CD4-positive, alpha-beta T cell (primary cell): ENCODE measurements around the gene KCNH1. TPM values are rescaled to one million over a fixed set of nuclear protein-coding genes. Genes with fewer than 3 reads are reported as not detected.
A peak's percentile ranks its signal among the peaks of the same experiment; 100 is the strongest.

Experiments
- ATAC-seq: fragments of 200-7000 bp; cut with Tn5 transposase; one replicate; pipeline ENCODE4 v1.10.0; 2022; ENCODE audit warnings: mild to moderate bottlenecking; ENCODE audit not compliant: poor library complexity
- CTCF ChIA-PET: fragments of 350-600 bp; sonication (Branson Sonifier 250); formaldehyde crosslinking; loops from one replicate; lab custom pipeline; 2021; ENCODE audit warnings: antibody characterized with exemption, inconsistent platforms; lab: Charles Lee
- POLR2A ChIA-PET: fragments of 350-600 bp; sonication (Branson Sonifier 250); formaldehyde crosslinking; loops from one replicate; lab custom pipeline; 2021; ENCODE audit warnings: antibody characterized with exemption, inconsistent platforms; lab: Charles Lee
- DNase-seq, 14 experiments: peaks; one replicate each; pipeline ENCODE4 v3.0.0-alpha.2; 2013 to 2020; ENCODE audit warnings: mixed read lengths in 2 of 14
- H3K27ac ChIP-seq, 2 donors: one replicate each; pipeline versions ENCODE4 v1.5.1 to v1.7.0; 2013; ENCODE audit warnings: low read length in 2 of 2, low read depth in 1 of 2, mild to moderate bottlenecking in 1 of 2
- H3K27me3 ChIP-seq, 2 experiments: 1 replicate in 1 of 2; 2 replicates in 1 of 2; pipeline versions ENCODE4 v1.6.1 to v1.7.0; 2013; ENCODE audit warnings: low read length in 2 of 2, control low read depth in 1 of 2, mild to moderate bottlenecking in 1 of 2, moderate library complexity in 1 of 2; ENCODE audit not compliant: insufficient read depth in 2 of 2, control insufficient read depth in 1 of 2
- H3K36me3 ChIP-seq: one replicate; pipeline ENCODE4 v1.6.1; 2013; ENCODE audit warnings: low read length, control low read depth; ENCODE audit not compliant: insufficient read depth
- H3K4me1 ChIP-seq: one replicate; pipeline ENCODE4 v1.6.1; 2013; ENCODE audit warnings: low read length, control low read depth; ENCODE audit not compliant: insufficient read depth
- H3K4me3 ChIP-seq: one replicate; pipeline ENCODE4 v1.5.1; 2013; ENCODE audit warnings: mild to moderate bottlenecking, low read length, moderate library complexity
- H3K9me3 ChIP-seq, 2 experiments: 1 replicate in 1 of 2; 2 replicates in 1 of 2; pipeline versions ENCODE4 v1.6.1 to v1.7.0; 2013; ENCODE audit warnings: low read length in 2 of 2, mild to moderate bottlenecking in 2 of 2, control low read depth in 1 of 2, moderate library complexity in 1 of 2; ENCODE audit not compliant: control insufficient read depth in 1 of 2, insufficient read depth in 1 of 2
- H3K27ac Mint-ChIP-seq: one replicate; pipeline ENCODE4 v1.8.0; 2020; ENCODE audit warnings: mixed read lengths
- H3K27me3 Mint-ChIP-seq: one replicate; pipeline ENCODE4 v1.8.0; 2021; ENCODE audit warnings: mixed read lengths
- H3K36me3 Mint-ChIP-seq: one replicate; pipeline ENCODE4 v1.8.0; 2021; ENCODE audit warnings: low read depth, mixed read lengths
- H3K4me1 Mint-ChIP-seq: one replicate; pipeline ENCODE4 v1.8.0; 2021; ENCODE audit warnings: low read depth, mixed read lengths
- H3K4me3 Mint-ChIP-seq: one replicate; pipeline ENCODE4 v1.8.0; 2020; ENCODE audit warnings: mild to moderate bottlenecking, mixed read lengths
- H3K9me3 Mint-ChIP-seq: one replicate; pipeline ENCODE4 v1.8.0; 2020; ENCODE audit warnings: mixed read lengths
- intact Hi-C, 2 experiments: fragments of 100-400 bp; cut with DNase I in 1 of 2; cut with micrococcal nuclease in 1 of 2; formaldehyde crosslinking; loops; one replicate each; pipeline versions ENCODE4 v1.15.1 to v1.9.0; 2023 to 2025; cut with DNase I, micrococcal nuclease
- polyA plus RNA-seq, 2 donors: library from polyadenylated mRNA; unstranded; fragments of 120-200 nt; gene quantifications; one replicate each; pipeline ENCODE4 v1.2.1, GENCODE V29; 2013
- total RNA-seq, 174 experiments: library from RNA in 2 of 174; stranded (reverse) in 2 of 174; gene quantifications; one replicate each; pipeline ENCODE4 v1.2.3 and lab custom pipeline; 2021 to 2026
- TF ChIP-seq, protein P1 (sequence below): fragments of 200-600 bp; IDR thresholded peaks from one replicate; pipeline ENCODE4 v1.8.0; 2022; ENCODE audit warnings: antibody characterized with exemption, mild to moderate bottlenecking

The KCNH1 gene, protein sequence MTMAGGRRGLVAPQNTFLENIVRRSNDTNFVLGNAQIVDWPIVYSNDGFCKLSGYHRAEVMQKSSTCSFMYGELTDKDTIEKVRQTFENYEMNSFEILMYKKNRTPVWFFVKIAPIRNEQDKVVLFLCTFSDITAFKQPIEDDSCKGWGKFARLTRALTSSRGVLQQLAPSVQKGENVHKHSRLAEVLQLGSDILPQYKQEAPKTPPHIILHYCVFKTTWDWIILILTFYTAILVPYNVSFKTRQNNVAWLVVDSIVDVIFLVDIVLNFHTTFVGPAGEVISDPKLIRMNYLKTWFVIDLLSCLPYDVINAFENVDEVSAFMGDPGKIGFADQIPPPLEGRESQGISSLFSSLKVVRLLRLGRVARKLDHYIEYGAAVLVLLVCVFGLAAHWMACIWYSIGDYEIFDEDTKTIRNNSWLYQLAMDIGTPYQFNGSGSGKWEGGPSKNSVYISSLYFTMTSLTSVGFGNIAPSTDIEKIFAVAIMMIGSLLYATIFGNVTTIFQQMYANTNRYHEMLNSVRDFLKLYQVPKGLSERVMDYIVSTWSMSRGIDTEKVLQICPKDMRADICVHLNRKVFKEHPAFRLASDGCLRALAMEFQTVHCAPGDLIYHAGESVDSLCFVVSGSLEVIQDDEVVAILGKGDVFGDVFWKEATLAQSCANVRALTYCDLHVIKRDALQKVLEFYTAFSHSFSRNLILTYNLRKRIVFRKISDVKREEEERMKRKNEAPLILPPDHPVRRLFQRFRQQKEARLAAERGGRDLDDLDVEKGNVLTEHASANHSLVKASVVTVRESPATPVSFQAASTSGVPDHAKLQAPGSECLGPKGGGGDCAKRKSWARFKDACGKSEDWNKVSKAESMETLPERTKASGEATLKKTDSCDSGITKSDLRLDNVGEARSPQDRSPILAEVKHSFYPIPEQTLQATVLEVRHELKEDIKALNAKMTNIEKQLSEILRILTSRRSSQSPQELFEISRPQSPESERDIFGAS
- not detected for total RNA-seq
- polyA plus RNA-seq (2013, experiment 1 of 2): 0.04 TPM
- polyA plus RNA-seq (2013, experiment 2 of 2): 0.05 TPM
- 0 to 0.29 (median 0) reads per million in 172 experiments for total RNA-seq (lab: John Stamatoyannopoulos, UW)

DNA sequence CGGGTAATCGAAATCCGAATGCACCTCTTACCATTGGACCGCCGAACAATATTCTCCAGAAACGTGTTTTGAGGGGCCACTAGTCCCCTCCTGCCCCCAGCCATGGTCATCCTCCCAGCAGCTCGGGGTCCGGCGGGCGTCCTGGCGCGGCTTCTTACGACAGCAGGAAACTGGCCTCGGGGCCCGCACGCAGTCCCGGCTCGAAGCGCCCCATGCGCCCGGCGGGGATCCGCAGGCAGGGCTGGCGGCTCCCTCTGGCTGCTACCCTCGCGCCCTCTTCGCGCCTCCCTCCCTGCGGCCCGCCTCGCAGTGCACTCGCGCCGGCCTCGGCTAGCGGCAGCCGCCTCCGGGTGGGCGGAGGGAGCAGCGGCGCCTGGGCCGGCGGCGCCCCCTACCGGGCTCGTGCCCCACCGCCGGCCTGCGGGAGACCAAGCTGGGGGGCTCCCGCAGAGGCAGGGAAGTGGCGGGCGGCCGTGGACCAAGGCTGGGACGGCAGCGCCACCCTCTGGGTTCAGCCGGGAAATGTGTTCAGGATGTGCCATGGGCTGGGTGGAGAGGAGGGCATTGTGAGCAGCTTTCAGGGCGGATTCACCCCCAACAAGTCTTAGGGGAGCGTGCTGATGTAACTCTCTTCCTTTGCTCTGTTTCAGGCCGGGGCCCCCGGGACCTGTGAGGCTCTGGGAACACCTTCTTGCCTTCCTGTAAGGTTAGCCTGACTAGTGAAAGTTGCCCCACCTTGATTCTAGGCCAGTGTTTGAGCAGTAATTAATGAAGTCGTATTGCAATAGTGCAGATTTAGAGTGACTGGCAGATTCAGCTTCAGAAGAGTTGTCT, at the start of gene KCNH1:
Gene KCNH1 (minus strand): TSS at position 313 of the 834 bp plus-strand sequence. CDS start 203 bp downstream, at position 110.
- Mint-ChIP-seq H3K27me3 (peaks cover 80% of the 10 kb centered on the region), H3K9me3 (no peaks in the 10 kb centered on the region), H3K4me3 (peak within 1 kb of the TSS; percentile 71), H3K36me3 (no peaks in the 10 kb centered on the region), H3K4me1 (peaks cover 9% of the 10 kb centered on the region), H3K27ac (no peak within 1 kb of the TSS)
- ChIA-PET CTCF (interaction anchor here (0.5 to 2.8 kb wide), 19 partner anchors 9 to 1366 kb away, joined by 3 to 13 read pairs (median 3); partner anchors contain the start of gene RCOR3), POLR2A (interaction anchor here (0.8 to 1.5 kb wide), 2 partner anchors 124 to 127 kb away, joined by 4 to 5 read pairs; partner anchors contain the start of gene RCOR3)
- Histone ChIP-seq H3K4me1 (peaks cover 18% of the 10 kb centered on the region), H3K27ac (no peak within 1 kb of the TSS), H3K27me3 (peaks cover 26 to 64% of the 10 kb centered on the region in 2 experiments), H3K4me3 (peak within 1 kb of the TSS; percentile 51), H3K9me3 (no peaks in the 10 kb centered on the region), H3K36me3 (no peaks in the 10 kb centered on the region)
- DNase-seq (peak; percentile 52 to 87 (median 66)), ATAC-seq (peak; percentile 88)
- TF ChIP-seq, protein P1, sequence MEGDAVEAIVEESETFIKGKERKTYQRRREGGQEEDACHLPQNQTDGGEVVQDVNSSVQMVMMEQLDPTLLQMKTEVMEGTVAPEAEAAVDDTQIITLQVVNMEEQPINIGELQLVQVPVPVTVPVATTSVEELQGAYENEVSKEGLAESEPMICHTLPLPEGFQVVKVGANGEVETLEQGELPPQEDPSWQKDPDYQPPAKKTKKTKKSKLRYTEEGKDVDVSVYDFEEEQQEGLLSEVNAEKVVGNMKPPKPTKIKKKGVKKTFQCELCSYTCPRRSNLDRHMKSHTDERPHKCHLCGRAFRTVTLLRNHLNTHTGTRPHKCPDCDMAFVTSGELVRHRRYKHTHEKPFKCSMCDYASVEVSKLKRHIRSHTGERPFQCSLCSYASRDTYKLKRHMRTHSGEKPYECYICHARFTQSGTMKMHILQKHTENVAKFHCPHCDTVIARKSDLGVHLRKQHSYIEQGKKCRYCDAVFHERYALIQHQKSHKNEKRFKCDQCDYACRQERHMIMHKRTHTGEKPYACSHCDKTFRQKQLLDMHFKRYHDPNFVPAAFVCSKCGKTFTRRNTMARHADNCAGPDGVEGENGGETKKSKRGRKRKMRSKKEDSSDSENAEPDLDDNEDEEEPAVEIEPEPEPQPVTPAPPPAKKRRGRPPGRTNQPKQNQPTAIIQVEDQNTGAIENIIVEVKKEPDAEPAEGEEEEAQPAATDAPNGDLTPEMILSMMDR: peak; percentile 77
- intact Hi-C loops: loop anchor here (1.0 to 5.0 kb wide), 5 partner anchors 125 to 727 kb away; partner anchors contain the start of gene RCOR3 (in 2 of the 2)

DNA sequence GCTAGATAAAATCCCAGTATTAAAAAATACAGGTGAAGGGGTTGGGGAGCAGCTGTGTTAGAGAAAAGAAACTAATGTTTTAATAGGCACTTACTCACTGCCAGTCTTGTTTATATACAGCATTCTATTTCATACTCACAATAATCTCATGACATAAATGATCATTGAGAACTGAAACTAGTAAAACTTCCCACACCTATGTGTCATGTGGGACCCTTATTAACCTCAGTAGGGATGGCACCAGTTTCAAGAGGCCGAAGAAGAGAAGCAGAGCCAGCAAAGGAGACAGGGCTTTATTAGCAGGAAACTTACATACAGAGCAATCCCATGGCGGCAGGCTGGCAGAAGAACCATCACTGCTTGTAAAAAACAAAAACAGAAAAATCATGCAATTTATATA, 48.8 kb upstream of the KCNH1 start:
- H3K4me1 Mint-ChIP-seq: no peaks in the 10 kb centered on the region
- ChIA-PET CTCF (no interaction called here), POLR2A (no interaction called here)

More for the DNA sequence above, 48.8 kb upstream of the KCNH1 start:
- Histone ChIP-seq H3K4me3 (no peak overlapping the region), H3K9me3 (no peaks in the 10 kb centered on the region), H3K27ac (no peak overlapping the region), H3K36me3 (no peaks in the 10 kb centered on the region), H3K4me1 (no peaks in the 10 kb centered on the region), H3K27me3 (no peaks in the 10 kb centered on the region)
- Mint-ChIP-seq H3K27me3 (peaks cover 20% of the 10 kb centered on the region), H3K9me3 (no peaks in the 10 kb centered on the region), H3K27ac (no peak overlapping the region), H3K4me3 (no peak overlapping the region), H3K36me3 (no peaks in the 10 kb centered on the region)
- TF ChIP-seq, protein P1: no peak
- ATAC-seq (no peak), DNase-seq (no peak)
- intact Hi-C loops: no loop called here
